HG02885 (cell line): ENCODE results near the gene CASP10.
A peak's percentile ranks its signal among the peaks of the same experiment; 100 is the strongest.
"Not testable (repeated sequence)": the region's sequence is repeated elsewhere in the genome, so short reads cannot be mapped to it uniquely, and the experiment has no call there.

ENCODE experiments used
- ATAC-seq: cut with Tn5 transposase; IDR thresholded peaks from one replicate; pipeline ENCODE4 v1.9.1; 2021; ENCODE audit warnings: mild to moderate bottlenecking; ENCODE audit not compliant: unreplicated experiment, poor library complexity

Gene CASP10

GRCh38 chr2:201223089-201224073, 40.4 kb downstream of the CASP10 start:
- peak; percentile 94 for ATAC-seq

DNA sequence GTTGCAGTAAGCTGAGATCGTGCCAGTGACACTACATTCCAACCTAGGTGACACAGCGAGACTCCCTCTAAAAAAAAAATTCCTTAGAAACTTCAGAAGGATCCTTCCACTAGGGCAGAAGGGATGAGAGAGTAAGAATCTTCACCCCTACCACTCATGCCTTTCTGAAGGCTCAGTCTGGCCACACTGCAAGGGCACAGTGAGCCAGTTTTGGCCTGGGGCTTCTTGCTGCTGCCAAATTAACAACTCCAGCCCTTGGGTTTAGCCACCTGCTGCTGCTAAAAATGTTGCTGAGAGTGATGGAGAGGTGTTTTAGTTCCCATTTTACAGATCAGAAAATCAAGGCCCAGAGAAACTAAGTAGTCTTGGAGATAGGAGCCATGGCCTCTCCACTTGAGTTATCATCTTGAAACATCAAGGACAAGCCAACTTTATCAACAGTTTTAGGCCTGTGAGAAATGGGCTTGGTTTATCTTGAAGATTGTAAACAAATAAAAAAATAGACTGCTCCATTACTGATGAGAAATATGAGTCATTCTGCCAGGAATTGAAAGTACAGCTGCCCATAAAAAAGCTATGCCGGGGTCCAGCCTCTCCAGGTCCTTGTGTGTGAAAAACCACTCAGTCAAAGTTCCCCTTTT, 45.5 kb downstream of the CASP10 start:
- no peak for ATAC-seq

DNA sequence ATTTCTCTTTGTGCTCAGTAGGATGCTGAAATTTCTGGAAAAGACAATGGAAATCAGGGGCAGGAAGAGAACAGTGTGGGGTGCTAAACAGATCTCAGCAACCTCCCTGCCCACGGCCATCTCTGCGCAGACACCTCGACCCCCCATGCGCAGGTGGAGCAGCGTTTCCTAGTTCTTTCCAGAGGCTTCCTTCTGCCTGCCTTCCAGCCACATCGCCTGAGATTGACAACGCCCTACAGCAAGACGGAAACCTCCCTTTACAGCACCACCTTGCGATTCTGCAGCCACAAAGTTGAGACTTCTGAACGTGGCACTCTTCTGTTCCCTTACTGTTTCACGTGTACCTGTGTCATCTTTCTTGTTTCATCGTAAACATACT, 46.0 kb downstream of the CASP10 start:
- ATAC-seq, result no peak

GRCh38 chr2:201231781-201232466, 49.0 kb downstream of the CASP10 start:
- ATAC-seq, result peak; percentile 60

DNA sequence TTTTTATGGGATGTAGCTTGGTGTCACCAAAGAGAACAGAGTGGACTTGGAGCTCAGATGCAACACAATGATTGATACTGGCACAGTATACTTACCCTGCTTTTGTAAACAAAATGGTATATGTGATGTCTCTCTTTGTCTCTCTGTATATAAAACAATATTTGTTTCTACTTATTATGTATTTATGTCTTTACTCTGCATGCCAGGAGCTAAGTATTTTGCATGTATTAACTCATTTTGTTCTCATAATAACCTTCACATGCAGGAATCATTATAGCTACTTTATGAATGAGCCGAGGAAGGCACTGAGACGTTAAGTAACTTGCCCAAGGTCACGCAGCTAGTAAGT, 49.5 kb downstream of the CASP10 start:
- ATAC-seq, result no peak

DNA sequence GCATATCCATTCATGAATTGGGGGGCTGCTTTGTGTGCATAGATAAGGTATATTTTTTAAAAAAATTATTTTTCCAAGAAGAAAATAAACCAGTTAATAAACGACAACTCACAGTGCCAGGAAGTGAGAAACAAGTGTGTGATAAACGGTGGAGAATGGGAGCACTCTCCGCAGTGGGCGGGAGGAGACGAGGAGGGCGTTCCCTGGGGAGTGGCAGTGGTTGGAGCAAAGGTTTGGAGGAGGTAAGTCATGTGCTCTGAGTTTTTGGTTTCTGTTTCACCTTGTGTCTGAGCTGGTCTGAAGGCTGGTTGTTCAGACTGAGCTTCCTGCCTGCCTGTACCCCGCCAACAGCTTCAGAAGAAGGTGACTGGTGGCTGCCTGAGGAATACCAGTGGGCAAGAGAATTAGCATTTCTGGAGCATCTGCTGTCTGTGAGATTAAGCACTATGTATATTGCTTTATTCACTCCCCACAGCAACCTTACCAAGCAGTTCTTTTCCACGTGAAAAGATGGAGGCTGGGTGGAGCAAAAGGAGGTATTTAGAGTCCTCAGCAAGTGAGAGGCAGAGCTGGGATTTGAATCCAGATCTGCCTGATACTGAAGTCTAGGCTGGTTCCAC, 50.4 kb downstream of the CASP10 start:
- peak; percentile 94 for ATAC-seq

- ATAC-seq, result peak; percentile 24
These were observed 51.1 kb downstream of the CASP10 start for GRCh38 chr2:201233812-201234662.

DNA sequence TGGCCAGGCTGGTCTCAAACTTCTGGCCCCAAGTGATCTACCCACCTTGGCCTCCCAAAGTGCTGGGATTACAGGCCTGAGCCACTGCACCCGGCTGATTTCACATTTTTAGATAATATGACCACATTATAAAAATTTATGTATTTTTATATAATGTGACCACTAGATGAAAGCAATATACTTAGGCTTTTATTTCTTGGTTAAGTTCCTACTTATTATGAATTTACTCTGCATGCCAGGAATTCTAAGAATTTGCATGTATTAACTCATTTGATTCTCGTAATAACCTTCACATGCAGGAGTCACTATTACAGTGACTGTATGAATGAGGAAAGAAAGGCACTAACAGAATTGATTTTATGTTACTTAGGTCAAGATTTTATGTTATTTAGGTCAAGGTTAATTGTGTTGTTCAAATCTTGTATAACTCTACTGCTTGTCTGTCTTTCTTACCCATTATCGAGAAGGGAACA, 51.8 kb downstream of the CASP10 start:
- no peak for ATAC-seq

DNA sequence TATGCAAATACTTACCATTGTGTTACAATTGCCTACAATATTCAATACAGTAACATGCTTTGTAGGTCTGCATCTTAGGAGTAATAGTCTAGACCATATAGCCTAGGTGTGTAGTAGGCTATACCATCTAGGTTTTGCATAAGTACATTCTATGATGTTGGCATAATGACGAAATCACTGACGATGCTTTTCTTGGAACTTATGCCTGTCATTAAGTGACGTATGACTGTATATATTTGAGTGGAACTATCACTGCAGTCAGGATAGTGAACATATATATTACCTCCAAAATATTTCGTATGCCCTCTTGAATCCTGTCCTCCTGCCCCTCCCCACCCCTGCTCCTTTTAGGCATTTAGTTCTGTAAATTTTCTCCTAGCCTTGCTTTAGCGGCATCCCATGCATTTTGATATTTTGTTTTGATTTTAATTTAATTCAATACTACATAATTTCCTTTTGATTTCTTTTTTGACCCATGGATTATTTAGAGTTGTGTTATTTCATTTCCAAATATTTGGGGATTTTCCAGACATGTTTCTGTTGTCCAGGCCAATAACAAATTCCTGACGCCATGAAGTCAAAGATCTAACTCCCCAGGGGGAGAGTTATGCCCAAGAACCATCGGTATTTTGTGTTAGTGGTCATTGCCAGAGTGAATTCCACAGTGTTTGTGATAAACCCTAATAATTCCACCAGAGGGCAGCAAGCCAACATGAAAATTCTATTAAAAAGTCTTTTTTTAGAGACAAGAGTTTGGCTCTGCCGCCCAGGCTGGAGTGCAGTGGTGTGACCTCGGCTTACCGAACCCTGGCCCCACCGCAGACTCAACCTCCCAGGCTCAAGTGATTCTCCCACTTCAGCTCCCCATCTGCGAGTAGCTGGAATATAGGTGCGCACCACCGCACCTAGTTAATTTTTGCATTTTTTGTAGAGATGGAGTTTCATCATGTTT, 53.2 kb downstream of the CASP10 start:
- no peak for ATAC-seq

- ATAC-seq, result no peak
These were observed 54.7 kb downstream of the CASP10 start for GRCh38 chr2:201237486-201238123.

DNA sequence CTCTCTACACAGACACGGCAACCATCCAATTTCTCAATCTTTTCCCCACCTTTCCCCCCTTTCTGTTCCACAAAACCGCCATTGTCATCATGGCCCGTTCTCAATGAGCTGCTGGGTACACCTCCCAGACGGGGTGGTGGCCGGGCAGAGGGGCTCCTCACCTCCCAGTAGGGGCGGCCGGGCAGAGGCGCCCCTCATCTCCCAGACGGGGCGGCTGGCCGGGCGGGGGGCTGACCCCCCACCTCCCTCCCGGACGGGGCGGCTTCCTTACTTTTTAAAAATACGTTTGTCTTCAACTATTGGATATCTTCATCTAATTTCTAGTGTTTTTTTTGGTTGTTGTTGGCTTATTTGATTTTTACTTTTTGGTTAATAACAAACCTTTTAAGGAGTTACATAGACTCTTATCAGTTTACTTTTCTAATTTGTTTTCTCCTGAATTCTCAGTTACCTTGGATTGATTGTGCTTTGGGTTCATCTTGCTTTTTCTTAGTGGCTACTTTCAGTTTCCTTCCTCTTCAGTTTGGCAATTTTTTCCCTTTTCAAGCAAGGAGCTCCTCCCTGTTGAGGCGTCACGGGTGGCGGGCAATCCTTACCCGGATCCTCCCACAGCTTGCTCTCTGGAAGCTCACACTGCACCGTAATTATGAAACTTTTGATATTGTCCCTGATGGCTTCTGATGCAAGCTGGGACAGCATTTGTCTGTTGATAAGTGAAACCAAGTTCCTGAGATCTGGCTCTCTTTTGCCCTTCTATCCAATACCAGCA, 56.4 kb downstream of the CASP10 start:
- ATAC-seq, result not testable (repeated sequence)

DNA sequence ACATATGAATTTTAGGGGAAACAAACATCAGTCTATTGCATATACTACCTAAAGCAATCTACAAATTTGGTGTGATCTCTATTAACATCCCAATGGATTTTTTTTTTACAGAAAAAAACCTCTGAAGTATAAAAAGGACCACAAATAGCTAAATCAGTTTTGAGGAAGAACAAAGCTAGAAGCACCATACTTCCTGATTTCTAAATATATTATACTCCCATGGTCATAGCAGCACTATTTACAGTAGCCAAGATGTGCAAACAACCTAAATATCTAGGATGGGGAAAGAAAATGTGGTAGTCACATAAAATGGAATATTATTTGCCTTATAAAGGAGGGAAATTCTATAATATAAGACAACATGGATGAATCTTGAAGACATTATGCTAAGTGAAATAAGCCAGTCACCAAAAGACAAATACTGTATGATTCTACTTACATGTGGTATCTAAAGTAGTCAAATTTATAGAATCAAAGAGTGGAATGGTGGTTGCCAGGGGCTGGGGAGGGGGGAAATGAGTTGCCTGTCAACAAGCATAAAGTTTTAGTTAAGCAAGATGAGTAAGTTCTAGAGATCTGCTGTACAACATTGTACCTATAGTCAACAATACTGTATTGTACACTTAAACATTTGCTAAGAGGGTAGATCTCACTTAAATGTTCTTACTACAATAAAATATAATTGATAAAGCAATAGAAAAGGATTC, 59.8 kb downstream of the CASP10 start:
- ATAC-seq, result no peak

GRCh38 chr2:201244829-201245228, 61.9 kb downstream of the CASP10 start:
- no peak for ATAC-seq

GRCh38 chr2:201246280-201246679, 63.3 kb downstream of the CASP10 start:
- no peak for ATAC-seq

GRCh38 chr2:201248288-201248844, 65.4 kb downstream of the CASP10 start:
- peak; percentile 39 for ATAC-seq

GRCh38 chr2:201249889-201250288, 66.9 kb downstream of the CASP10 start:
- ATAC-seq, result no peak
